Iris pigment epithelial cell (primary cell): ENCODE results near the gene GALNT18.

Experiments used
- DNase-seq: peaks from one replicate; pipeline ENCODE4 v3.0.0-alpha.2; 2011; ENCODE audit warnings: low read depth

The GALNT18 gene

GRCh38 chr11:11309906-11310305 is 311.9 kb downstream of the GALNT18 start:
- DNase-seq, result no peak

GRCh38 chr11:11308249-11308648 is 313.6 kb downstream of the GALNT18 start:
- DNase-seq, result no peak

- DNase-seq, result peak; percentile 11
Measured at GRCh38 chr11:11306855-11307254, 314.9 kb downstream of the GALNT18 start.

GRCh38 chr11:11304550-11304949 is 317.3 kb downstream of the GALNT18 start:
- DNase-seq, result no peak

GRCh38 chr11:11302565-11302964 is 319.2 kb downstream of the GALNT18 start:
- no peak for DNase-seq

GRCh38 chr11:11301212-11301611 is 320.6 kb downstream of the GALNT18 start:
- DNase-seq, result no peak

- no peak for DNase-seq
Measured at GRCh38 chr11:11297578-11297977, 324.2 kb downstream of the GALNT18 start.

- DNase-seq, result no peak
Measured at GRCh38 chr11:11296434-11296833, 325.4 kb downstream of the GALNT18 start.

- DNase-seq, result no peak
Measured at GRCh38 chr11:11294551-11294855, 327.3 kb downstream of the GALNT18 start.

- DNase-seq, result no peak
Measured at GRCh38 chr11:11293798-11294550, 327.8 kb downstream of the GALNT18 start.

- no peak for DNase-seq
Measured at GRCh38 chr11:11292839-11293238, 329.0 kb downstream of the GALNT18 start.

GRCh38 chr11:11291041-11292015 is 330.5 kb downstream of the GALNT18 start:
- no peak for DNase-seq

GRCh38 chr11:11290354-11290753 is 331.5 kb downstream of the GALNT18 start:
- DNase-seq, result no peak

- no peak for DNase-seq
Measured at GRCh38 chr11:11289669-11290068, 332.1 kb downstream of the GALNT18 start.

- DNase-seq, result no peak
Measured at GRCh38 chr11:11288972-11289616, 332.7 kb downstream of the GALNT18 start.

GRCh38 chr11:11284481-11284880 is 337.3 kb downstream of the GALNT18 start:
- no peak for DNase-seq

GRCh38 chr11:11281626-11282025 is 340.2 kb downstream of the GALNT18 start:
- DNase-seq, result no peak

GRCh38 chr11:11280826-11281225 is 341.0 kb downstream of the GALNT18 start:
- DNase-seq, result no peak

GRCh38 chr11:11279956-11280689 is 341.7 kb downstream of the GALNT18 start:
- peak; percentile 62 for DNase-seq

- DNase-seq, result no peak
Measured at GRCh38 chr11:11272254-11272653, 349.6 kb downstream of the GALNT18 start.

- DNase-seq, result no peak
Measured at GRCh38 chr11:11270236-11270775, 351.5 kb downstream of the GALNT18 start.

GRCh38 chr11:11268706-11269105 is 353.1 kb downstream of the GALNT18 start:
- no peak for DNase-seq
